Measurements from ENCODE around the gene TPM4. TPM values are rescaled to one million over a fixed set of nuclear protein-coding genes. Genes with fewer than 3 reads are reported as not detected.

The TPM4 gene
- polyA plus RNA-seq, 1 donor from 2014 or later: 119 TPM

DNA sequence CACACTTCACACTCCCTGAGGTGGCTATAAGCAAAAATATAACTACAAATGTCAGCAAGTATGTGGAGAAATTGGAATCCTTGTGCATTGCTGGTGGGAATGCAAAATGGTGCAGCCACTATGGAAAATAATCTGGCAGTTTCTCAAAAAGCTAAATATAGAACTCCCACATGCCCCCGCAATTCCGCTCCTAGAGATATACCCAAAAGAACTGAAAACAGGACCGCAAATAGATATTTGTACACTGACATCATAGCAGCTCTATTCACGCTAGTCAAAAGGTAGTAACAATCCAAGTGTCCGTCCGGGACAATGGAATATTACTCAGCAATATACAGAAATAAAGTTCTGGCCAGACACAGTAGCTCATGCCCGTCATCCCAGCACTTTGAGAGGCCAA lies 31.5 kb upstream of the TPM4 start:
- Histone ChIP-seq H3K36me3 (ENCODE audit: insufficient read depth, low read length) (no peaks in the 10 kb centered on the region), H3F3A (ENCODE audit: insufficient read depth, low read length, poor library complexity, severe bottlenecking) (no peaks in the 10 kb centered on the region), H3K27ac (ENCODE audit: low read length) (no peak overlapping the region), H3K27me3 (ENCODE audit: insufficient read depth, low read depth, low read length) (no peaks in the 10 kb centered on the region), H3K79me2 (replicated peaks; ENCODE audit: insufficient read depth, low read length) (no peaks in the 10 kb centered on the region), H3K4me3 (ENCODE audit: low read length) (no peak overlapping the region), H2AFZ (ENCODE audit: low read depth, low read length) (no peak overlapping the region), H3K4me2 (ENCODE audit: low read length) (no peak overlapping the region), H4K20me1 (ENCODE audit: insufficient read depth) (no peaks in the 10 kb centered on the region), H3K9me3 (ENCODE audit: low read length) (no peaks in the 10 kb centered on the region), H3K9me2 (ENCODE audit: insufficient read depth, low read length) (no peaks in the 10 kb centered on the region), H3K9ac (ENCODE audit: low read length) (no peak overlapping the region)
- no peak for TF ChIP-seq SMC3 (conservative IDR thresholded peaks at IDR 0.05; ENCODE audit: poor library complexity)
- TF ChIP-seq EP300 (conservative IDR thresholded peaks at IDR 0.05; ENCODE audit: poor library complexity, severe bottlenecking): no peak
- no peak for TF ChIP-seq RAD21 (conservative IDR thresholded peaks at IDR 0.05)
- no peak for TF ChIP-seq EZH2 (IDR thresholded peaks at IDR 0.05; ENCODE audit: borderline replicate concordance, insufficient read depth, low read length, poor library complexity, severe bottlenecking)
- TF ChIP-seq POLR2AphosphoS5 (IDR thresholded peaks at IDR 0.05): no peak
- no peak for TF ChIP-seq MXI1 (conservative IDR thresholded peaks at IDR 0.05; ENCODE audit: poor library complexity, severe bottlenecking)
- no peak for TF ChIP-seq TAF1 (IDR thresholded peaks at IDR 0.05; ENCODE audit: low read depth)
- TF ChIP-seq, protein P1, sequence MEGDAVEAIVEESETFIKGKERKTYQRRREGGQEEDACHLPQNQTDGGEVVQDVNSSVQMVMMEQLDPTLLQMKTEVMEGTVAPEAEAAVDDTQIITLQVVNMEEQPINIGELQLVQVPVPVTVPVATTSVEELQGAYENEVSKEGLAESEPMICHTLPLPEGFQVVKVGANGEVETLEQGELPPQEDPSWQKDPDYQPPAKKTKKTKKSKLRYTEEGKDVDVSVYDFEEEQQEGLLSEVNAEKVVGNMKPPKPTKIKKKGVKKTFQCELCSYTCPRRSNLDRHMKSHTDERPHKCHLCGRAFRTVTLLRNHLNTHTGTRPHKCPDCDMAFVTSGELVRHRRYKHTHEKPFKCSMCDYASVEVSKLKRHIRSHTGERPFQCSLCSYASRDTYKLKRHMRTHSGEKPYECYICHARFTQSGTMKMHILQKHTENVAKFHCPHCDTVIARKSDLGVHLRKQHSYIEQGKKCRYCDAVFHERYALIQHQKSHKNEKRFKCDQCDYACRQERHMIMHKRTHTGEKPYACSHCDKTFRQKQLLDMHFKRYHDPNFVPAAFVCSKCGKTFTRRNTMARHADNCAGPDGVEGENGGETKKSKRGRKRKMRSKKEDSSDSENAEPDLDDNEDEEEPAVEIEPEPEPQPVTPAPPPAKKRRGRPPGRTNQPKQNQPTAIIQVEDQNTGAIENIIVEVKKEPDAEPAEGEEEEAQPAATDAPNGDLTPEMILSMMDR (IDR thresholded peaks at IDR 0.05; ENCODE audit: poor library complexity, severe bottlenecking): no peak
- TF ChIP-seq REST (IDR thresholded peaks at IDR 0.05; ENCODE audit: borderline replicate concordance): no peak

DNA sequence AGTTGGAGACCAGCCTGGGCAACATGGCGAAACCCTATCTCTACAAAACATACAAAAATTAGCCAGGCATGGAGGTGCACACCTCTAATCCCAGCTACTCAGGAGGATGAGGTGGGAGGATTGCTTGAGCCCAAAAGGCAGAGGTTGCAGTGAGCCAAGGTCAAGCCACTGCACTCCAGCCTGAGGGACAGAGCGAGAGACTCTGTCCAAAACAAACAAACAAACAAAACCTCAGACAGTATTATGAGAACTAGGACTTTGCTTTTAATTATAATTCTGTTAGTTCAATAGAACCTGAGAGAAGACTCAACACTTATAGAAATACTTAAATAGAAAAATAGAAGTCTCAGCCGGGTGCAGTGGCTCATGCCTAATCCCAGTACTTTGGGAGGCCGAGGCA lies 31.1 kb upstream of the TPM4 start:
- Histone ChIP-seq H3F3A (ENCODE audit: insufficient read depth, low read length, poor library complexity, severe bottlenecking) (no peaks in the 10 kb centered on the region), H4K20me1 (ENCODE audit: insufficient read depth) (no peaks in the 10 kb centered on the region), H3K36me3 (ENCODE audit: insufficient read depth, low read length) (no peaks in the 10 kb centered on the region), H3K79me2 (replicated peaks; ENCODE audit: insufficient read depth, low read length) (no peaks in the 10 kb centered on the region), H3K9me2 (ENCODE audit: insufficient read depth, low read length) (no peaks in the 10 kb centered on the region), H3K9ac (ENCODE audit: low read length) (no peak overlapping the region), H3K27me3 (ENCODE audit: insufficient read depth, low read depth, low read length) (peaks cover under 1% of the 10 kb centered on the region), H2AFZ (ENCODE audit: low read depth, low read length) (no peak overlapping the region), H3K27ac (ENCODE audit: low read length) (no peak overlapping the region), H3K4me3 (ENCODE audit: low read length) (no peak overlapping the region), H3K9me3 (ENCODE audit: low read length) (no peaks in the 10 kb centered on the region), H3K4me2 (ENCODE audit: low read length) (no peak overlapping the region)
- TF ChIP-seq EP300 (conservative IDR thresholded peaks at IDR 0.05; ENCODE audit: poor library complexity, severe bottlenecking) (no peak), RAD21 (conservative IDR thresholded peaks at IDR 0.05) (no peak), POLR2AphosphoS5 (IDR thresholded peaks at IDR 0.05) (no peak), REST (IDR thresholded peaks at IDR 0.05; ENCODE audit: borderline replicate concordance) (no peak), MXI1 (conservative IDR thresholded peaks at IDR 0.05; ENCODE audit: poor library complexity, severe bottlenecking) (no peak), TAF1 (IDR thresholded peaks at IDR 0.05; ENCODE audit: low read depth) (no peak), EZH2 (IDR thresholded peaks at IDR 0.05; ENCODE audit: borderline replicate concordance, insufficient read depth, low read length, poor library complexity, severe bottlenecking) (no peak), SMC3 (conservative IDR thresholded peaks at IDR 0.05; ENCODE audit: poor library complexity) (no peak)
- TF ChIP-seq, protein P1 (IDR thresholded peaks at IDR 0.05; ENCODE audit: poor library complexity, severe bottlenecking): no peak
